A673 (cell line): ENCODE measurements around the gene CLCNKB.
"Not testable (repeated sequence)": the region's sequence is repeated elsewhere in the genome, so short reads cannot be mapped to it uniquely, and the experiment has no call there.

Experiments used
- EZH2 ChIP-seq: fragments of 200-600 bp; sonication (generic); IDR thresholded peaks from 2 replicates; pipeline ENCODE4 v1.6.1; 2017; ENCODE audit warnings: borderline replicate concordance, low read depth, mild to moderate bottlenecking, mixed read lengths, antibody characterized with exemption, low read length; ENCODE audit not compliant: poor library complexity, severe bottlenecking
- TF ChIP-seq, protein P1 (sequence below): fragments of 300-800, 200-600 bp; sonication (generic); conservative IDR thresholded peaks from 2 replicates; pipeline ENCODE4 v1.5.1; 2017; ENCODE audit warnings: low read depth, mild to moderate bottlenecking, antibody characterized with exemption, low read length, moderate library complexity, mixed read lengths

DNA sequence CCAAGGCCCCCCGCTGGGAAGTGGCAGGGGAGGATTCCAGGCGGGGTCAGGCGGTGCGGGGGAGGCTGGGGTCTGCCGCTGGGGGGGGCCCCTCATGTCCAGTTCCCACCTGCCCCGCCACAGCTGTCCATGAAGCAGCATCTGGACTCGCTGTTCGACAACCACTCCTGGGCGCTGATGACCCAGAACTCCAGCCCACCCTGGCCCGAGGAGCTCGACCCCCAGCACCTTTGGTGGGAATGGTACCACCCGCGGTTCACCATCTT lies 14.6 kb upstream of the CLCNKB start:
- TF ChIP-seq, protein P1, sequence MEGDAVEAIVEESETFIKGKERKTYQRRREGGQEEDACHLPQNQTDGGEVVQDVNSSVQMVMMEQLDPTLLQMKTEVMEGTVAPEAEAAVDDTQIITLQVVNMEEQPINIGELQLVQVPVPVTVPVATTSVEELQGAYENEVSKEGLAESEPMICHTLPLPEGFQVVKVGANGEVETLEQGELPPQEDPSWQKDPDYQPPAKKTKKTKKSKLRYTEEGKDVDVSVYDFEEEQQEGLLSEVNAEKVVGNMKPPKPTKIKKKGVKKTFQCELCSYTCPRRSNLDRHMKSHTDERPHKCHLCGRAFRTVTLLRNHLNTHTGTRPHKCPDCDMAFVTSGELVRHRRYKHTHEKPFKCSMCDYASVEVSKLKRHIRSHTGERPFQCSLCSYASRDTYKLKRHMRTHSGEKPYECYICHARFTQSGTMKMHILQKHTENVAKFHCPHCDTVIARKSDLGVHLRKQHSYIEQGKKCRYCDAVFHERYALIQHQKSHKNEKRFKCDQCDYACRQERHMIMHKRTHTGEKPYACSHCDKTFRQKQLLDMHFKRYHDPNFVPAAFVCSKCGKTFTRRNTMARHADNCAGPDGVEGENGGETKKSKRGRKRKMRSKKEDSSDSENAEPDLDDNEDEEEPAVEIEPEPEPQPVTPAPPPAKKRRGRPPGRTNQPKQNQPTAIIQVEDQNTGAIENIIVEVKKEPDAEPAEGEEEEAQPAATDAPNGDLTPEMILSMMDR = not testable (repeated sequence)
- TF ChIP-seq EZH2 = not testable (repeated sequence)
